Measurements from ENCODE around the gene CACNA1B. TPM values are rescaled to one million over a fixed set of nuclear protein-coding genes. Genes with fewer than 3 reads are reported as not detected.

Gene CACNA1B
- total RNA-seq, 6 donors from 2014 or later: 0.03 to 0.15 (median 0.03) TPM; not detected in 3

DNA sequence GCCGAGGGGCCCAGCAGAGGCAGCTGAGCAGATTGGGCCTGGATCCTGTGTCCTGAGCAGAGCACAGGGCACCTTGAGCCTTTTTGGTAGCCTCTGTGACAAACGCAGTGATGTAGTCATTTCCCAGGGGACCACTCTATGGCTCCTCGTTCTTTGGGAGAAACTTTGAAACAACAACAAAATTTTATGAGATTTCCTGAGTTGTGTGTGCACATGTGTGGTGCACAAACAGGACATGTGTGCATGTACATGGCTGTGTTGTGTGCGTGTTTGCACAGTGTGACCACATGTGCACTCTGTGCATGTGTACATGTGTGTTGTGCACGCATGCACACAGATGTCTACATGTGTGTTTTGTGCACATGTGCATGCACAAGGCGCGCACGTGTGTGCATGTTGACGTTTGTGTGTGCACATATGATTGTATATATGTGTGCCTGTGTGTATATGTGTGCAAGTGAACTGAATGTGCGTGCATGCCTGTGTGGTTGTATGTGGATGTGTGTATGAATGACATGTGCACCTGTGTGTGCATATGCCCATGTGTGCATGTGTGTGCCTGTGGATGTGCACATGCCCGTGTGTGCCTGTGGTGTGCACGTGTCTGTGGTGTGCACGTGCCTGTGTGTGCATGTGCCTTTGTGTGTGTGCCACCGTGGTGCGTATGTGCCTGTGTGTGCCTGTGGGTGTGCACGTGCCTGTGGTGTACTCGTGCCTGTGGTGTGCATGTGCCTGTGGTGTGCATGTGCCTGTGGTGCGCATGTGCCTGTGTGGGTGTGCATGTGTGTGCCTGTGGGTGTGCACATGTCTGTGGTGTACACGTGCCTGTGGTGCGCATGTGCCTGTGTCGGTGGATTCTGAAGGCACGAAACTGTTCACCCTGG is 221.6 kb downstream of the CACNA1B start:
- DNase-seq (peak; percentile 20 to 37), ATAC-seq (ENCODE audit: low FRiP score in 2 of 2) (no peak)
- TF ChIP-seq POLR2AphosphoS5 (IDR thresholded peaks at IDR 0.05): no peak
- TF ChIP-seq, protein P1, sequence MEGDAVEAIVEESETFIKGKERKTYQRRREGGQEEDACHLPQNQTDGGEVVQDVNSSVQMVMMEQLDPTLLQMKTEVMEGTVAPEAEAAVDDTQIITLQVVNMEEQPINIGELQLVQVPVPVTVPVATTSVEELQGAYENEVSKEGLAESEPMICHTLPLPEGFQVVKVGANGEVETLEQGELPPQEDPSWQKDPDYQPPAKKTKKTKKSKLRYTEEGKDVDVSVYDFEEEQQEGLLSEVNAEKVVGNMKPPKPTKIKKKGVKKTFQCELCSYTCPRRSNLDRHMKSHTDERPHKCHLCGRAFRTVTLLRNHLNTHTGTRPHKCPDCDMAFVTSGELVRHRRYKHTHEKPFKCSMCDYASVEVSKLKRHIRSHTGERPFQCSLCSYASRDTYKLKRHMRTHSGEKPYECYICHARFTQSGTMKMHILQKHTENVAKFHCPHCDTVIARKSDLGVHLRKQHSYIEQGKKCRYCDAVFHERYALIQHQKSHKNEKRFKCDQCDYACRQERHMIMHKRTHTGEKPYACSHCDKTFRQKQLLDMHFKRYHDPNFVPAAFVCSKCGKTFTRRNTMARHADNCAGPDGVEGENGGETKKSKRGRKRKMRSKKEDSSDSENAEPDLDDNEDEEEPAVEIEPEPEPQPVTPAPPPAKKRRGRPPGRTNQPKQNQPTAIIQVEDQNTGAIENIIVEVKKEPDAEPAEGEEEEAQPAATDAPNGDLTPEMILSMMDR (IDR thresholded peaks at IDR 0.05): no peak
- no peak for TF ChIP-seq POLR2A (IDR thresholded peaks at IDR 0.05)
- TF ChIP-seq EP300 (IDR thresholded peaks at IDR 0.05): no peak
- H3K9me3 ChIP-seq: no peaks in the 10 kb centered on the region
- no peaks in the 10 kb centered on the region for H3K27me3 ChIP-seq
- no peak overlapping the region for H3K4me3 ChIP-seq
- no peaks in the 10 kb centered on the region for H3K36me3 ChIP-seq
- no peaks in the 10 kb centered on the region for H3K4me1 ChIP-seq
- no peak overlapping the region for H3K27ac ChIP-seq
- 91 to 93% methylated on average over 20 to 22 of the region's 22 CpGs for WGBS, 2 donors

DNA sequence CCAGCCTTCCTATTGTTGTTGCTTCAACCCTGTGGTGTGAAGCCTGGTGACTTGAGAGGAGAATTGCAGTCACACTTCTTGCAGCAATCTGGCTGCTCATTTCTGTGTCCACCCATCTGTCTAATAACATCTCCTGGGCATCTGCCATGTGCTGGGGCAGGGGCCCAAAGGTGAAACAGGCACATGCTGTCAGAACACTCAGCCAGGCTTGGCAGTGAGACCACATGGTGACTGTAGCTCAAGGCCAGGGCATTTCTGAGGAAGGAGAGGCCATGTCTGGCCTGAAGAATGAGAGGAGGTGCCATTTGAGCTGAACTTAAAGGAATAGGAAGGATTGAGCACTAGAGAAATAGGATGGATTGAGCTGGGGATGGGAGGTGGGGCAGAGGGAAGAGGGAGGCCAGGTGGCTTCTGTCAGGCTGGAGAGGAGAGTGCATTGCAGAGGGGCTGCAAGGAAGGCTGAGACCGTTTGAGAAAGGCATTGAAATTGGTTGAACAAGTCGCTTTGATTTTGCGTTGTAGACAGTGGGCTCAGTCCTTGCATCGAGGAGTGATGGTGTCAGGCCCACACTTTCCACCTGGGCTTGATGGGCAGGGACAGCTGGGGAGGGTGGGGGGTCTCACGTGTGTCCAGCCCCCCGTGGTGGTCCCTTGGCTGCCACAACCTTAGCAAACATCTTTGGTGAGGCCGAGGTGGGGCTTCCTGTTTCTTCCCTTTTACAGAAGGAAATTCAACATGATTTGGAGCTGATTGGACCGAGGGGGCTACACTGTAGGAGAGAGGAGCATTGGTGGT is 222.4 kb downstream of the CACNA1B start:
- H3K4me1 ChIP-seq: no peaks in the 10 kb centered on the region
- H3K9me3 ChIP-seq: no peaks in the 10 kb centered on the region
- no peaks in the 10 kb centered on the region for H3K27me3 ChIP-seq
- no peak overlapping the region for H3K4me3 ChIP-seq
- 63 to 64% methylated on average over 8 of the region's 8 CpGs for WGBS, 2 donors
- peak; percentile 8 to 20 for DNase-seq
- H3K36me3 ChIP-seq: no peaks in the 10 kb centered on the region
- no peak overlapping the region for H3K27ac ChIP-seq
- TF ChIP-seq, protein P1 (IDR thresholded peaks at IDR 0.05): no peak
- TF ChIP-seq EP300 (IDR thresholded peaks at IDR 0.05) (no peak), POLR2AphosphoS5 (IDR thresholded peaks at IDR 0.05) (no peak), POLR2A (IDR thresholded peaks at IDR 0.05) (no peak)
- no peak for ATAC-seq (ENCODE audit: low FRiP score in 2 of 2)

DNA sequence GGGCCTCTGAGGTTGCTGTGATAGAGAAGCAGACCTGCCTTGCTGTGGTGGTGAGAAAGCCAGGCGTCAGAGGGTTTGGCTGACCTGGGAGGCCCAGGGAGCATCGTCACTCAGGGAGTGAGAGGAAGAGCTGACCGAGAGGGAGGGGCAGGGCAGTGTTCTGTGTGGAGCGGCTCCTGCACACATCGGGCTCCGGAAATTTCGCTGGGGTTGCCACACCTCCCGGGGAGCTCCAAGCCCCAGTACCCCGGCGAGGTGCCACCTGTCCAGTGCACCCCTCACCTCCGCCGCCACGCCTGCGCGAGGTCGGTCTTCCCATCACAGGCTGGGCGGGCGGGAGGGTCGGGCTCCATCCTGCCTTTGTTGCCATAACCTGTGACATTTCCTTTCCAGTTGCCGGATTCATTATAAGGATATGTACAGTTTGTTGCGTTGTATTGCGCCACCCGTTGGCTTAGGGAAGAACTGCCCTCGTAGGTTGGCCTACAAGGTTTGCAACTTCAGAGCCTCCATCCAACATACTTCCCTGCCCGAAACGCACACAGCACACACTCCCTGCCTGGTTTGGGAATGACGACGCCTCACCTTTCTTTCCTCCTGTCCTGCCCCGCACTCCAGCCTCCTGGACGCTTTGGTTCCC is 223.2 kb downstream of the CACNA1B start:
- no peak for ATAC-seq (ENCODE audit: low FRiP score in 2 of 2)
- peak; percentile 3 to 75 for DNase-seq
- TF ChIP-seq POLR2A (IDR thresholded peaks at IDR 0.05) (no peak), EP300 (IDR thresholded peaks at IDR 0.05) (no peak), POLR2AphosphoS5 (IDR thresholded peaks at IDR 0.05) (no peak)
- TF ChIP-seq, protein P1 (IDR thresholded peaks at IDR 0.05): no peak
- Histone ChIP-seq H3K27ac (no peak overlapping the region), H3K27me3 (no peaks in the 10 kb centered on the region), H3K36me3 (no peaks in the 10 kb centered on the region), H3K4me3 (no peak overlapping the region), H3K9me3 (no peaks in the 10 kb centered on the region), H3K4me1 (no peaks in the 10 kb centered on the region)
- 82 to 85% methylated on average over 24 to 30 of the region's 30 CpGs for WGBS, 2 donors

DNA sequence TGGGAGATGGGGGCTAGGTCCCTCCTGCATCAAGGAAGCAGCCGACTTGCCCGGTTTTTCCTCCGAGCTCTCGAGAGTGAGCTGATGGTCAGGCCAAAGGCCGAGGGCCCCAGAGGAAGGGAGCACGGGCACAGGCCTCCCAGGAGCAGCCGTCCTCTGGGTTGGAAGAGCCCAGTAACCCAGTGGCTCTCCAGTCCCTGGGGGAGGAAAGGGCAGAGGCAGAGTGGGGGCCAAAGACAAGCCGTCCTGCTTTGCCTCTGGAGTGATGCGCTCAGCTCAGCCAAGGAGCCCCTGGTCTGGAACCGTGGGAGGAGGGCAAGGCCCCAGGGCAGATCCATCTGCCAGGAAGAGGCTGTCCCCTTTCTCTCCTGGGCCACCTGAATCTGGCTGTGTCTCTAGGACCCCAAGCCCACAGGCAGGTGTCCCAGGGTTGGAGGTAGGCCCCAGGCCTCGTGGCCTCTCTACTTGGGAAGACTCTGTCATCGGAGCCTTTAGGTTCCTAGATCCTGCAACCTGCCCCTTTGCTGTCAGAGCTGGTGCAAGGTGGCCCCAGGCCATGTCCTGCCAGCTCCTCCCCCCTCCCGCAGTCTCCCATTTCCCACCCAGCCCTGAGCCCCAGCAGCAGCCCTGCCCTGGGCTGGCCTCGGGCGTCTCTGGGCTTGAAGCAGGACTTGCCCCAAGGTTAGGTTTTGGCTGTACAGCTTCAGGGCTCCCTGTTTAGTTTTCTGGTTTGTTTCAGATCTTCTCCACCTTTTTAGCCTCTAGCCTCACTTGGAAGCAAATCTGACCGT is 224.1 kb downstream of the CACNA1B start:
- Histone ChIP-seq H3K9me3 (no peaks in the 10 kb centered on the region), H3K27ac (no peak overlapping the region), H3K4me3 (no peak overlapping the region), H3K27me3 (no peaks in the 10 kb centered on the region), H3K4me1 (no peaks in the 10 kb centered on the region), H3K36me3 (no peaks in the 10 kb centered on the region)
- no peak for ATAC-seq (ENCODE audit: low FRiP score in 2 of 2)
- WGBS, 2 donors: 90 to 96% methylated on average over 6 to 14 of the region's 16 CpGs
- TF ChIP-seq POLR2A (IDR thresholded peaks at IDR 0.05) (no peak), EP300 (IDR thresholded peaks at IDR 0.05) (no peak), POLR2AphosphoS5 (IDR thresholded peaks at IDR 0.05) (no peak)
- TF ChIP-seq, protein P1 (IDR thresholded peaks at IDR 0.05): no peak
- peak; percentile 14 to 45 for DNase-seq

Measured in upper lobe of left lung (tissue), 6 donors.